HL-60/S4 treated with phorbol 12-myristate 13-acetate at 8.2 ng/mL for 4 days and 3 days (cell line): Measurements from ENCODE around the gene BATF2.
"Not testable (repeated sequence)": the region's sequence is repeated elsewhere in the genome, so short reads cannot be mapped to it uniquely, and the experiment has no call there.

Experiments used
- in situ Hi-C: fragments of 300-500 bp; cut with MboI; formaldehyde crosslinking; loops from 2 replicates; pipeline ENCODE4 v1.15.0; 2022; ENCODE audit warnings: low sequenced_read_pairs

Gene BATF2

GRCh38 chr11:65013888-65014725 lies 17.3 kb upstream of the BATF2 start, which contains the start of gene ARL2:
TSS of gene ARL2 (plus strand) at chr11:65014160. CDS start at chr11:65014208, 48 bp downstream.
- in situ Hi-C loops: no loop called here

- in situ Hi-C loops: no loop called here
These were observed 16.5 kb upstream of the BATF2 start for GRCh38 chr11:65013130-65013887.

- in situ Hi-C loops: no loop called here
These were observed 12.1 kb upstream of the BATF2 start for GRCh38 chr11:65008873-65009272.

GRCh38 chr11:65008016-65008415 lies 11.2 kb upstream of the BATF2 start:
- in situ Hi-C loops: no loop called here

- in situ Hi-C loops: not testable (repeated sequence)
These were observed 7.2 kb upstream of the BATF2 start for GRCh38 chr11:65003968-65004367.

- in situ Hi-C loops: no loop called here
These were observed 6.5 kb upstream of the BATF2 start for GRCh38 chr11:65003282-65003681.

- in situ Hi-C loops: no loop called here
These were observed 5.9 kb upstream of the BATF2 start for GRCh38 chr11:65002706-65003105.

GRCh38 chr11:64999478-64999877 lies 2.7 kb upstream of the BATF2 start:
- in situ Hi-C loops: no loop called here

GRCh38 chr11:64998690-64999431 lies 2.1 kb upstream of the BATF2 start:
- in situ Hi-C loops: no loop called here

- in situ Hi-C loops: no loop called here
These were observed 1.4 kb upstream of the BATF2 start for GRCh38 chr11:64998141-64998540.

- in situ Hi-C loops: no loop called here
These were observed 453 bp downstream of the BATF2 start for GRCh38 chr11:64996327-64996709.

GRCh38 chr11:64994318-64994717 lies 2.5 kb downstream of the BATF2 start:
- in situ Hi-C loops: no loop called here

GRCh38 chr11:64990222-64990923 lies 6.4 kb downstream of the BATF2 start:
- in situ Hi-C loops: no loop called here

- in situ Hi-C loops: no loop called here
These were observed 7.4 kb downstream of the BATF2 start for GRCh38 chr11:64989416-64989815.

GRCh38 chr11:64987998-64988854 lies 8.5 kb downstream of the BATF2 start:
- in situ Hi-C loops: no loop called here

GRCh38 chr11:64983339-64983738 lies 13.4 kb downstream of the BATF2 start:
- in situ Hi-C loops: not testable (repeated sequence)

GRCh38 chr11:64976651-64977050 lies 20.1 kb downstream of the BATF2 start:
- in situ Hi-C loops: no loop called here

GRCh38 chr11:64974124-64974523 lies 22.6 kb downstream of the BATF2 start:
- in situ Hi-C loops: no loop called here

- in situ Hi-C loops: no loop called here
These were observed 25.1 kb downstream of the BATF2 start, which contains the start of gene MAJIN for GRCh38 chr11:64971421-64972233. TSS of gene MAJIN (minus strand) at chr11:64972108. CDS start at chr11:64959405, 12,703 bp downstream.
